Skeletal muscle satellite cell (primary cell): ENCODE data around the gene PLEKHJ1.

Experiments
- H3K27me3 ChIP-seq: 2 replicates; pipeline ENCODE4 v1.7.0; 2013; ENCODE audit warnings: low read length; ENCODE audit not compliant: control insufficient read depth, insufficient read depth
- H3K36me3 ChIP-seq: 2 replicates; pipeline ENCODE4 v1.7.0; 2013; ENCODE audit warnings: mild to moderate bottlenecking, control low read depth, low read length; ENCODE audit not compliant: insufficient read depth
- H3K4me1 ChIP-seq: 2 replicates; pipeline ENCODE4 v1.7.0; 2013; ENCODE audit warnings: low read length; ENCODE audit not compliant: control insufficient read depth, insufficient read depth
- H3K4me2 ChIP-seq: 2 replicates; pipeline ENCODE4 v1.7.0; 2013; ENCODE audit warnings: mild to moderate bottlenecking, low read length
- H3K4me3 ChIP-seq: 2 replicates; pipeline ENCODE4 v1.7.0; 2013; ENCODE audit warnings: low read length
- H3K9ac ChIP-seq: 2 replicates; pipeline ENCODE4 v1.7.0; 2013; ENCODE audit warnings: mild to moderate bottlenecking, low read depth, low read length, moderate library complexity
- H3K9me3 ChIP-seq: replicated peaks from 2 replicates; pipeline ENCODE4 v1.7.0; 2013; ENCODE audit warnings: mild to moderate bottlenecking, control low read depth, low read length

Gene PLEKHJ1

DNA sequence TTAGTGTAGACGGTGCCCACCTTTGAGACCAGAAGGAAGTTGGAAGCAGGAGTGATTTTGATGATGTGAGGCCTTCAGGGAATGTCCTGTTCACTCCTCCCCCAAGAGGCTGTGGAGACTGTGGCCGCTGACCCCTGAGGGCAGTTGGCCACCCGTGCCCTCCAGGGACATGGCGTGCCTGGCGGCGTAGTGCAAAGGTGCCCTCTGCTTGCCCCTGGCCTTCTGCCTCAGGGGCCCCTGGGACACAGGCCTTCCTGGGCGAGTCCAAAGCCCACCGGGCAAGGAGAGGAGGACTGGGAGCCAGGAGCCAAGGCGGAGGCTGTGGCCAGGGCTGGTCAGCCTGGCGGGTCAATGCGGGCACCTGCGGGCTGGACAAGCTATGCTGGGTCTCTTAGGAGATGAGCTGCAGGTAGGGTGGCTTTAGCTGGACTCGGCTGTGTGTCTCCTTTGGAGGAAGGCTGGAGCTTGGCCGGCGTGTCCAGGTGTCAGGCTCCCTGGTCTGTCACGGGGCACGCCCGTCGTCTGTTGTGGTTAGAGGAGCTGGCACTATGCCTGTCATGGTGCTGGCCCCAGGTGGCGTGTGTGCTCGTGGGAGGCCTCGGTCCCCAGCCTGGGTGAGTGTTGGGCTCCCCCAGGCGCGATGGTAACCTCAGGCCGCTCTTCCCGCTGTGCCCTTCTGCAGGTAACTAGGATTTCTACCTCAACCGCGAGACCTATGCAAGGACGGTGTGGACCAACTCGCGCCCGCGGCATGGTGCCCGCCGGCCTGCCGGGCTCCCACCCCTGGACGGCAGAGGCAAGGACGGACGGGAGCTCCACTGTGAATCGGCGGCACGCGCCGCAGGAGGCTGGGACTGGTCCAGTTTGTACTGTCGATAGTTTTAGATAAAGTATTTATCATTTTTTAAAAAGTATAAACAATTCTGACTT is 6.8 kb downstream of the PLEKHJ1 start:
- Histone ChIP-seq H3K9ac (no peak overlapping the region), H3K36me3 (peaks cover 76% of the 10 kb centered on the region), H3K27me3 (no peaks in the 10 kb centered on the region), H3K4me2 (no peak overlapping the region), H3K9me3 (no peaks in the 10 kb centered on the region), H3K4me3 (no peak overlapping the region), H3K4me1 (peaks cover 23% of the 10 kb centered on the region)

GRCh38 chr19:2228157-2229030 is 7.7 kb downstream of the PLEKHJ1 start:
- Histone ChIP-seq H3K36me3 (peaks cover 74% of the 10 kb centered on the region), H3K9ac (no peak overlapping the region), H3K4me2 (no peak overlapping the region), H3K9me3 (no peaks in the 10 kb centered on the region), H3K27me3 (no peaks in the 10 kb centered on the region), H3K4me3 (no peak overlapping the region), H3K4me1 (peaks cover 16% of the 10 kb centered on the region)

DNA sequence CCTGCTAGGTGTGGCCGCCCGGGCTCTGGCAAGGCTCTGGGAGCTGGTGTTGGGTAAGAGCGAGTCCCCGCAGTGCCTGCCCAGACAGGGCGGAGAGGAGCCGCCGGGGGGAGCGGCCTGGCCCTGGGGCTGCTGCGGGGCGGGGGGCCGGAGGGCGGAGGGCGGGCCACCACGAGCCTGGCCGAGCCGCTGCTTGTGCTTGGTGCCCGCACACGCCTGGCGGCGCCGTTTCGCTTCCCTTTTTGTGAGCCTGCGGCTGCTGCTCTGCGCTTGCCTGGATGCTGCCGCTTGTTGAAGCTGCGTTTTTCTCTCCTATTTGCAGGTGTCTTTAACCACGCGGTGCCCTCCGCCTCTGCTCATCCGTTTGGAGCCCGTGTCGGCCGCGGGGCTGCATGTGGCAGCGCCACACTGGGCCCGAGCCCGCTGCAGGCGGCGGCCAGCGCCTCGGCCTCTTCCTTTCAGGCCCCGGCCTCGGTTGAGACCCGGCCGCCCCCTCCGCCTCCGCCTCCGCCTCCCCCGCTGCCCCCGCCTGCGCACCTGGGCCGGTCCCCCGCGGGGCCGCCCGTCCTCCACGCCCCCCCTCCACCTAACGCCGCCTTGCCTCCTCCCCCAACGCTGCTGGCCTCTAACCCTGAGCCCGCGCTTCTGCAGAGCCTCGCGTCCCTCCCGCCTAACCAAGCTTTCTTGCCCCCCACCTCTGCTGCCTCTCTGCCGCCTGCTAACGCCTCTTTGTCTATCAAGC is 8.5 kb downstream of the PLEKHJ1 start:
- peaks cover 16% of the 10 kb centered on the region for H3K4me1 ChIP-seq
- no peak overlapping the region for H3K4me2 ChIP-seq
- no peaks in the 10 kb centered on the region for H3K27me3 ChIP-seq
- H3K9ac ChIP-seq = no peak overlapping the region
- H3K4me3 ChIP-seq = no peak overlapping the region
- H3K36me3 ChIP-seq = peaks cover 66% of the 10 kb centered on the region
- H3K9me3 ChIP-seq = no peaks in the 10 kb centered on the region

DNA sequence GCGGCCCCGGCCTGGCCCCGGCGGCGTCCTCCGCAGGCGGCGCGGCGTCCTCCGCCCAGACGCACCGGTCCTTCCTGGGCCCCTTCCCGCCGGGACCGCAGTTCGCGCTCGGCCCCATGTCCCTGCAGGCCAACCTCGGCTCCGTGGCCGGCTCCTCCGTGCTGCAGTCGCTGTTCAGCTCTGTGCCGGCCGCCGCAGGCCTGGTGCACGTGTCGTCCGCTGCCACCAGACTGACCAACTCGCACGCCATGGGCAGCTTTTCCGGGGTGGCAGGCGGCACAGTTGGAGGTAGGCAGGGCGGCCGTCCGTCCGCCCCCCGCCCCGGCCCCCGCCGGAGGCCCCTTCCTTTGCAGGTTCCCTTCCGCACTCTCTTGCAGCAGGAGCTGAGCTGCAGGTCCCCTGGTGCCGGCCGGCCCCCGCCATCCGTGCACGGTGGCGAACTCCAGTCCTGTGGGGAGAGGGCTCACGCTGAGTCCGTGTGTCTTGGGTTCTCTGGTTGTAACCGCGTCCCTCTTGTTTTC is 9.2 kb downstream of the PLEKHJ1 start:
- peaks cover 14% of the 10 kb centered on the region for H3K4me1 ChIP-seq
- peaks cover 69% of the 10 kb centered on the region for H3K36me3 ChIP-seq

GRCh38 chr19:2226051-2226839 is 9.9 kb downstream of the PLEKHJ1 start:
- H3K9me3 ChIP-seq = no peaks in the 10 kb centered on the region
- H3K4me2 ChIP-seq = no peak overlapping the region
- H3K9ac ChIP-seq = no peak overlapping the region
- no peak overlapping the region for H3K4me3 ChIP-seq
- H3K27me3 ChIP-seq = no peaks in the 10 kb centered on the region
- peaks cover 9% of the 10 kb centered on the region for H3K4me1 ChIP-seq
- H3K36me3 ChIP-seq = peaks cover 71% of the 10 kb centered on the region

More for the DNA sequence above, 9.2 kb downstream of the PLEKHJ1 start:
- H3K27me3 ChIP-seq = no peaks in the 10 kb centered on the region
- H3K4me2 ChIP-seq = no peak overlapping the region
- no peaks in the 10 kb centered on the region for H3K9me3 ChIP-seq
- no peak overlapping the region for H3K9ac ChIP-seq
- no peak overlapping the region for H3K4me3 ChIP-seq

GRCh38 chr19:2225415-2226050 is 10.6 kb downstream of the PLEKHJ1 start:
- H3K4me2 ChIP-seq = no peak overlapping the region
- no peak overlapping the region for H3K4me3 ChIP-seq
- H3K9me3 ChIP-seq = no peaks in the 10 kb centered on the region
- no peak overlapping the region for H3K9ac ChIP-seq
- no peaks in the 10 kb centered on the region for H3K27me3 ChIP-seq
- peaks cover 69% of the 10 kb centered on the region for H3K36me3 ChIP-seq
- peaks cover 4% of the 10 kb centered on the region for H3K4me1 ChIP-seq

DNA sequence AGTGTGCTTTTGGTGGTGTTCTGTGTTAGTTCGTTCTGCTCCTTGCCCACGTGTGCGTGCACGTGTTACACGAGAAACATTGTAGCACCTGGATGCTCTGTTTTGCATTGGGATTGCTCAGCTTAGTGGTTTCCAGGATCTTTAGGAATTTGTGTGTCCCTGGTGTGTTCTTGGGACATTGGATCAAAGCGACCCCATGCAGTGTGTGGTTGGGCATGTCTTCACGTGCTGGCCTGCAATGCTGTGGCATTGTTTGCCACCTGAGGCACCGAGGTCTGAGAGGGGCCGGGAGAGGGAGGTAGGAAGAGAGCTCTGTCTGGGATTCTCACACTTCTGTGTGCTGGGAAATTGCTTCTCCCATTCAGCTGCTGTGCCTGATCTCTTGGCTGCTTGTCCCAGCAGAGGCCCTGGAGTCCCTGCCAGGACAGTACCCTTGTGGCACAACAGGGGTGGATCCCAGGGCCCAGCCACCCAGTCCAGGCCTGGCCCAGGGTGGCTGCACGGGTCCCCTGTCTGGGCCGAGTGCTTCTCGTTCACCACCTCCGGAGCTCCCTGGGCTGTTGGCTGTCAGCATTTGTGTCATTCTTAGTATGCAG is 11.3 kb downstream of the PLEKHJ1 start:
- H3K27me3 ChIP-seq = no peaks in the 10 kb centered on the region
- peaks cover 3% of the 10 kb centered on the region for H3K4me1 ChIP-seq
- no peak overlapping the region for H3K9ac ChIP-seq
- H3K9me3 ChIP-seq = no peaks in the 10 kb centered on the region
- H3K4me3 ChIP-seq = no peak overlapping the region
- H3K4me2 ChIP-seq = no peak overlapping the region
- H3K36me3 ChIP-seq = peaks cover 70% of the 10 kb centered on the region

DNA sequence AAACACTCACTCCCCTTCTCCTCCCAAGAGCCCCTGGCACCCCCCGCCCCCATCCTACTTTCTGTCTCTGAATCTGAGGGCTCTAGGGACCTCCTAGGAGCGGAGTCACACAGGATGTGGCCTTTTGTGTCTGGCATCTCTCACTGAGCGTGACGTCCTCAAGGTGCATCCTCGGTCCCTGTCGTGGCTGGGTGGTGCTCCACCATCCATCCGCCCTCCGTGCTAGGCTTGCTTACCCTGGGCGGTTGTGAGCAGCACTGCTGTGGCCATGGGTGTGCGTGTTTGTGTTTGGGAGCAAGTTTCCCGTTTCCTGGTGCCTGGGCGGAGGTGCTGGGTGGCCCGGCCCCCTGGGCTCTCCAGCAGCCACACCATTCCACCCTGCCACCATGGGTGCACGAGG is 12.2 kb downstream of the PLEKHJ1 start:
- Histone ChIP-seq H3K4me2 (no peak overlapping the region), H3K27me3 (no peaks in the 10 kb centered on the region), H3K9me3 (no peaks in the 10 kb centered on the region), H3K36me3 (peaks cover 68% of the 10 kb centered on the region), H3K4me3 (no peak overlapping the region), H3K4me1 (peaks cover 3% of the 10 kb centered on the region), H3K9ac (no peak overlapping the region)

- Histone ChIP-seq H3K4me3 (no peak overlapping the region), H3K9ac (no peak overlapping the region), H3K4me2 (no peak overlapping the region), H3K27me3 (no peaks in the 10 kb centered on the region), H3K4me1 (peaks cover 3% of the 10 kb centered on the region), H3K9me3 (no peaks in the 10 kb centered on the region), H3K36me3 (peaks cover 63% of the 10 kb centered on the region)
Measured at GRCh38 chr19:2223391-2223790, 12.7 kb downstream of the PLEKHJ1 start.

DNA sequence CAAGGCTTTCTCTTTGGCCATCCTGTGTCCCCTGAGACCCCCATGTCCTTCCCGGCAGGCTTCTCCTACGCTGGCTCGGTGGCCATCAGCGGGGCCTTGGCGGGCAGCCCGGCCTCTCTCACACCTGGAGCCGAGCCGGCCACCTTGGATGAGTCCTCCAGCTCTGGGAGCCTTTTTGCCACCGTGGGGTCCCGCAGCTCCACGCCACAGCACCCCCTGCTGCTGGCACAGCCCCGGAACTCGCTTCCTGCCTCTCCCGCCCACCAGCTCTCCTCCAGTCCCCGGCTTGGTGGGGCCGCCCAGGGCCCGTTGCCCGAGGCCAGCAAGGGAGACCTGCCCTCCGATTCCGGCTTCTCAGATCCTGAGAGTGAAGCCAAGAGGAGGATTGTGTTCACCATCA is 14.2 kb downstream of the PLEKHJ1 start:
- Histone ChIP-seq H3K9ac (no peak overlapping the region), H3K9me3 (no peaks in the 10 kb centered on the region), H3K36me3 (peaks cover 71% of the 10 kb centered on the region), H3K4me1 (peaks cover 3% of the 10 kb centered on the region), H3K27me3 (no peaks in the 10 kb centered on the region), H3K4me3 (no peak overlapping the region), H3K4me2 (no peak overlapping the region)
